Measurements from ENCODE around the gene NUP98.
"Not testable (repeated sequence)": the region's sequence is repeated elsewhere in the genome, so short reads cannot be mapped to it uniquely, and the experiment has no call there.

NUP98 gene

GRCh38 chr11:3666023-3666530, 131.3 kb downstream of the NUP98 start:
- DNase-seq = no peak

GRCh38 chr11:3665336-3666022, 131.9 kb downstream of the NUP98 start:
- DNase-seq = no peak

- DNase-seq = no peak
Measured at GRCh38 chr11:3664032-3664630, 133.2 kb downstream of the NUP98 start.

GRCh38 chr11:3662856-3663255, 134.5 kb downstream of the NUP98 start:
- no peak for DNase-seq

- DNase-seq = no peak
Measured at GRCh38 chr11:3660960-3661359, 136.4 kb downstream of the NUP98 start.

- no peak for DNase-seq
Measured at GRCh38 chr11:3659595-3660515, 137.5 kb downstream of the NUP98 start.

GRCh38 chr11:3658252-3658651, 139.1 kb downstream of the NUP98 start:
- DNase-seq = no peak

- DNase-seq = not testable (repeated sequence)
Measured at GRCh38 chr11:3657331-3657730, 140.0 kb downstream of the NUP98 start.

- DNase-seq = no peak
Measured at GRCh38 chr11:3655547-3655946, 141.8 kb downstream of the NUP98 start.

GRCh38 chr11:3652514-3652913, 144.8 kb downstream of the NUP98 start:
- not testable (repeated sequence) for DNase-seq

- DNase-seq = not testable (repeated sequence)
Measured at GRCh38 chr11:3649374-3649773, 148.0 kb downstream of the NUP98 start.

GRCh38 chr11:3648843-3649242, 148.5 kb downstream of the NUP98 start:
- DNase-seq = not testable (repeated sequence)

GRCh38 chr11:3645552-3645951, 151.8 kb downstream of the NUP98 start:
- no peak for DNase-seq

GRCh38 chr11:3644817-3645235, 152.5 kb downstream of the NUP98 start, which contains the start of gene ART1:
Gene ART1, plus strand, starts transcription at chr11:3645128. Its CDS starts 14,086 bp downstream, at chr11:3659214.
- DNase-seq = no peak

GRCh38 chr11:3643102-3643546, 154.2 kb downstream of the NUP98 start:
- not testable (repeated sequence) for DNase-seq

- DNase-seq = peak; percentile 90
Measured at GRCh38 chr11:3642071-3642951, 155.0 kb downstream of the NUP98 start.

GRCh38 chr11:3641701-3642070, 155.7 kb downstream of the NUP98 start, which contains the start of gene ART5:
Gene ART5, minus strand, starts transcription at chr11:3641992. Its CDS starts 130 bp downstream, at chr11:3641862.
- no peak for DNase-seq

GRCh38 chr11:3641191-3641590, 156.2 kb downstream of the NUP98 start:
- no peak for DNase-seq

- no peak for DNase-seq
Measured at GRCh38 chr11:3639841-3640240, 157.5 kb downstream of the NUP98 start.

- no peak for DNase-seq
Measured at GRCh38 chr11:3638513-3638912, 158.8 kb downstream of the NUP98 start.

- no peak for DNase-seq
Measured at GRCh38 chr11:3637201-3637600, 160.2 kb downstream of the NUP98 start.
